Fibroblast of villous mesenchyme (primary cell): ENCODE data around the gene KMT2B. TPM values are rescaled to one million over a fixed set of nuclear protein-coding genes. Genes with fewer than 3 reads are reported as not detected.

Experiments
- DNase-seq: peaks from one replicate; pipeline ENCODE4 v3.0.0-alpha.2; 2010; ENCODE audit warnings: low read depth
- H3K4me3 ChIP-seq: 2 replicates; pipeline ENCODE4 v1.5.1; 2011; ENCODE audit warnings: low read depth, mild to moderate bottlenecking, low read length
- total RNA-seq: library from RNA; depleted of rRNA; stranded (reverse); fragments of >200 nt; gene quantifications from 2 replicates; pipeline ENCODE4 v1.2.3, GENCODE V29; 2012
- TF ChIP-seq, protein P1 (sequence below): IDR thresholded peaks from 2 replicates; pipeline ENCODE4 v1.5.1; 2012; ENCODE audit warnings: low read depth, mild to moderate bottlenecking, low read length; ENCODE audit not compliant: insufficient read depth

KMT2B gene
- total RNA-seq, 1 donor = 5.6 TPM

GRCh38 chr19:35742121-35742724 lies 24.4 kb downstream of the KMT2B start, which contains the start of gene IGFLR1:
Gene IGFLR1 (minus strand): TSS chr19:35742452. CDS start chr19:35741180, 1,272 bp downstream.
- no peak for DNase-seq
- no peak within 1 kb of the TSS for H3K4me3 ChIP-seq
- TF ChIP-seq, protein P1, sequence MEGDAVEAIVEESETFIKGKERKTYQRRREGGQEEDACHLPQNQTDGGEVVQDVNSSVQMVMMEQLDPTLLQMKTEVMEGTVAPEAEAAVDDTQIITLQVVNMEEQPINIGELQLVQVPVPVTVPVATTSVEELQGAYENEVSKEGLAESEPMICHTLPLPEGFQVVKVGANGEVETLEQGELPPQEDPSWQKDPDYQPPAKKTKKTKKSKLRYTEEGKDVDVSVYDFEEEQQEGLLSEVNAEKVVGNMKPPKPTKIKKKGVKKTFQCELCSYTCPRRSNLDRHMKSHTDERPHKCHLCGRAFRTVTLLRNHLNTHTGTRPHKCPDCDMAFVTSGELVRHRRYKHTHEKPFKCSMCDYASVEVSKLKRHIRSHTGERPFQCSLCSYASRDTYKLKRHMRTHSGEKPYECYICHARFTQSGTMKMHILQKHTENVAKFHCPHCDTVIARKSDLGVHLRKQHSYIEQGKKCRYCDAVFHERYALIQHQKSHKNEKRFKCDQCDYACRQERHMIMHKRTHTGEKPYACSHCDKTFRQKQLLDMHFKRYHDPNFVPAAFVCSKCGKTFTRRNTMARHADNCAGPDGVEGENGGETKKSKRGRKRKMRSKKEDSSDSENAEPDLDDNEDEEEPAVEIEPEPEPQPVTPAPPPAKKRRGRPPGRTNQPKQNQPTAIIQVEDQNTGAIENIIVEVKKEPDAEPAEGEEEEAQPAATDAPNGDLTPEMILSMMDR = no peak

DNA sequence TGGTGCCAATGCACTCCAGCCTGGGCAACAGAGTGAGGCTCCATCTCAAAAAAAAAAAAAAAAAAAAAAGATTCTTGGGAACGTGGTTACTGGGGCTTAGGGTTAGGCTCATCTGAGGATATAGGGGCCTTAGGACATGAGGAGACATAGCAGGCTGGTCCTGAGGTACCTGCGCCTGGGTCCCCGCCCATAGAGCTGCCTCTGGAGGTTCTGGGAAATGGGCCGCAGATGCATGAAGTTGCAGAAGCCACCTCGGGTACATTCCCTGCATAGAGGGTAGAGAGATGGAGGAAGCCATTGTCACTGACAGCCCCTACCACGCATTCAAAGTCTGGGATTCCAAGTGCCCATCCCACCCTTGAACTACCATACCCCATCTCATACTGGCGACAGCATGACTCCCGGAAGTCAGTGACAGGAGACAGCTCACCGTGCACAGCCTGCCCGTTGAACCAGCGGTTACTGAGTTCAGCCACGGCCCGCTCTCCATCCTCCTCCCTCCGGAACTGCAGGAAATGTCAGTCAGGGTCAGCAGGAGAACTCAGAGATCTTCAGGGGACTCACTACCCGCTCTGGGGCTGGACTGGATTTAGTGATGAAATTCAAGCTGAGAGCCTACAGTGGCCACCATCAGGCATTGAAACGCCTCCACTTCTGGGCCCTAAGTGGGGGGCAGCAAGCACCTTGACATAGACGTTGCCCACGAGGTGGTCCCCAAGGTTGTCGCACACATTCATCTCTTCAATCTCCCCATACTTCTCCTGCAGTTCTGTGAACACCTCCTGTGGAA lies 26.0 kb downstream of the KMT2B start:
- no peak overlapping the region for H3K4me3 ChIP-seq
- DNase-seq = no peak
- TF ChIP-seq, protein P1 = no peak

DNA sequence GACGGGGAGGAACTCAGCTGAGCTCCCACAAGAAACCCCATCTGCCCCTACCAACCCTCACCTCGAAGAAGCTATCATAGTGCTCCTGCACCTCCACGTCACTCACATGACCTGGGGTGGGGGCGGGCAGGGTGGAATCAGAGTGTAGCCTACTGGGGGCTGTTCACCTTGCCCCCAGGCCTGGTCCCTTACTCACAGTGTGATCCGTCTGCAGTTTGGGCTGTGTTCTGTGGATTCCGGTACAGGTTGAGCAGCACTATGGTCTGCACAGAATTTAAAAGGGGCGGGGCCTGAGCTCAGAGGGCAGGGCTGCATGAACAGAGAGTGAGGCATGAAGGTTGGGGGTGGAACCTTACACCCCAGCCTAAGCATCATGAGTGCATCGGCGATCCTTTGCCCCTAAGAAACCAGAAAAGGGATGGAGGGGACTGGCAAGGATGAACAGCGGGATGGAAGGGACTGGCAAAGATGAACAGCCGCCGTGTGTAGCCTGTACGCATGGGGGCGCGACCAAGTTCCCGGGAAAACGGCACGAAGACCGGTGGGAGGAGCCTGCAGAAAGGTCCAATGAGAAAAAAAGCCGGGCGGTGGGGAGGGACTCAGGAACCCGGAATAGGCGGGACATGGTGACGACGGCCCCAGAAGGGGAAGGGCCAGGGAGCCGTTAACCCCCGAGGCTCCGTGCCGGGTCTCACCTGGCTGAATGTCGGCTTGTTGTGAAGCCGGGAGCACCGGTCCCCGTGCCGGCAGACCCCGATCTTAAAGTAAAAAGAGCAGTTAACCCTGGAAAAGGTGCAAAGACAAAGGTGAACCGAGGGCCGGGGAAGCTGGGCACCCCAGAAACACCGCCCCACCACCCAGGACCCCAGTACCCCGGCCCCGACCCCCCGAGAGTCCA lies 26.9 kb downstream of the KMT2B start:
- H3K4me3 ChIP-seq = peak overlapping the region; percentile 90
- TF ChIP-seq, protein P1 = peak; percentile 49
- peak; percentile 97 for DNase-seq

GRCh38 chr19:35745328-35746086 lies 27.7 kb downstream of the KMT2B start, which contains the start of the genes PSENEN and U2AF1L4:
Gene PSENEN (plus strand): TSS chr19:35745651. CDS start chr19:35745931, 280 bp downstream.
Gene U2AF1L4 (minus strand): TSS chr19:35745418. CDS start chr19:35745391, 27 bp downstream.
- peak; percentile 100 for DNase-seq
- TF ChIP-seq, protein P1 = no peak
- H3K4me3 ChIP-seq = peak within 1 kb of the TSS; percentile 90

GRCh38 chr19:35746087-35746462 lies 28.3 kb downstream of the KMT2B start:
- no peak for DNase-seq
- peak overlapping the region; percentile 90 for H3K4me3 ChIP-seq
- TF ChIP-seq, protein P1 = no peak

- no peak for DNase-seq
- peak overlapping the region; percentile 90 for H3K4me3 ChIP-seq
- TF ChIP-seq, protein P1 = no peak
Measured at GRCh38 chr19:35746531-35746930, 28.7 kb downstream of the KMT2B start.
